ENCODE results near the gene MAP7D1.
"Not testable (repeated sequence)": the region's sequence is repeated elsewhere in the genome, so short reads cannot be mapped to it uniquely, and the experiment has no call there.

MAP7D1 gene

DNA sequence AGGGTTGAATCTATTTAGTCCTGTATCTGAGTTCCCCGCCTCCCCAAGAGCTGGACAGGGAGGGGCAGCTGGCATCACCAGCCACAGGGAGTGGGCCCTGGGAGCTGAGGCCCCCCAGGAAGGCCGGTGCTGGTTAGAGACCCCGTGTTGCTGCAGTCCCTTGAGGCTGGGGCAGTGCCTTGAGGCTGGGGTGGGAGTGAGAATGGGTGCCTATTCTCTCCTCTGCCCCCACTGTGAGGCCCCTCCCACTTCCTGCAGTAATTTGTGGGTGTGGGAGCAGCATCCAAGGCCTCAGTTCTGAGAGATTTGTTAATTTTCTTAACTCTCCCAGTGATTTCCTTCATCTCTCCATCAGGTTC, 4.1 kb upstream of the MAP7D1 start:
- DNase-seq (ENCODE audit: low spot score) = no peak

DNA sequence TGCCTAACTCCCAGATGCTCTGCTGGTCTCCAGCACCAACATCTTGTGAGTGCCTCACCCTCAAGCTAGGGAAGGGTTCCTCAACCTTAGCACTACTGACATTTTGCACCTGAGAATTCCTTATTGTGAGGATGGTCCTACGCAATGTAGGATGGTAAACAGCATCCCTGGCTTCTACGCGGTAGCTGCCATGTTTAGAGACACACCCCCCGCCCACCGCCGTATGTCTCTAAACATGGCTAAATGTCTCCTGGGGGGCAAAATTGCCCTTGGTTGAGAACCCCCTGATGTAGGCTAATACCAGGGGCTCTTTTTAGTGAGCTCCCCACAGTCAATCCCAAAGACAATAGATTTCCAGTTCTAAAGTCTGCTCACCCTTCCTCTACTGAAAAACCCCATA, 2.5 kb upstream of the MAP7D1 start:
- DNase-seq (ENCODE audit: low spot score) = no peak

- no peak for DNase-seq (ENCODE audit: low spot score)
Measured at GRCh38 chr1:36154335-36154734, 1.6 kb upstream of the MAP7D1 start.

DNA sequence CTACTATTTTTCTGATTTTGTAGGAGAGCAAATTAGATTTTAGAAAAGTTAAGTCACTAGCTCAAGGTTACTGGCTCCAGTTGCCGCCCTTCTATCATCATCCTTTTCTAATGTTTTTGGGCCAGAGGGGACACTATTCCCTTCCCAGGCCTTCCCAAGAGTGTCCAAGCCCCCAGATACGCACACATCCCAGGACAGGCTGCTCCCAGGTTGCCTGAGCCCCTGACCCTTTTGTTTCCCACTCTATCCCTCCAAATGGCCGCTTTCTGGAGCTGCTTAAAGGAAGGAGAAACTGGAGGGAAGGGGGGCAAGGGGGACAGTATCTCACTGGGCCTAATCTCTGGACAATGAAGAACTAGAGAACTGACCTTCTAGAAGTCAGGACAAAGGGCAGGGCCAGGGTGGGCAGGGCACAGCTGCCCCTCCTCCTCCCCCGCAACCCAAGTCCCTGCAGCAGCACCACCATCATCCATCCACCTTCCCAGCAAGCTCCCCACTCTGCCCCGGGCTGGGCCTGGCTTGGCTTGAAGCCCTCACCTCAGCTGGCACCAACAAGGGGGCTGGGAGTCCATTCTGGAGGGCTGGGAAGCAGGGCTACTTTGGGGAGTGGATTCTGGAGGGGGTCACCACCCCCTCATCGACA, 1.1 kb upstream of the MAP7D1 start:
- DNase-seq (ENCODE audit: low spot score) = no peak

DNA sequence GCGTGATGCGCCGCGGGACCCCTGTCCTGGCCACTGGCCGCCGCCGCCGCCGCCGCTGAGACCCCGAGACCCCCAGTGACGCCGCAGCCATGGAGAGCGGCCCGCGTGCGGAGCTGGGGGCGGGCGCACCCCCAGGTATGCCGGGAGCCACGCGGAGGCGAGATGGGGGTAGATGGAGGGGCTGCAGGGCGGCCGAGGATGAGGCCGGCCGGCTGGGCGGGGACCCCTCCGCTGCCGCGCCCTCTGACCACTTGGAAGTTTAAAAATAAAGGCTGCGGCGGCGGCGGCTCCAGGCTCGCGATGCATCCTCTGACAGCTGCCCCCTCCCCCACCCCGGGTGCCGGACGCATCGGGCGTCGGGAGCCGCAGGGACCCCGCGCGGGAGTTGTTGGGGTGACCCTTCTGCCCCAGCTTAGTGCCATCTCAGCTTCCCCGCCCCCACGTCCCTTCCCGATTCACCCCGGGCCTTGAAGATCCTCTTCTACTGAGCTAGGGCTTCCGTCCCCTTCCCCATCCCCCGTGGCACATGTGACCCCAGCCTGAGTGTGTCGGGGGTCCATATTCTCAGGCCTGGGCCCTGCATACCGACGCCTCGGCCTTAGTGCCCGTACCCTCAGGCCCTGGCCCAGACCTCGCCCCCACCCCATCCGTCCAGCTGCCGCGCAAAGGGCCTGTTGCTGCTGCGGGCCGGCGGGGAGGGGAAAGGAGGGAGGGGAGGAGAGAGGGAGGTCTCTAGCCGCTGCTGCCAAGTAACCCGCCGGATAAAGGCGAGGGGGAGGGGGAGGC, 562 bp downstream of the MAP7D1 start:
- peak; percentile 36 for DNase-seq (ENCODE audit: low spot score)

- no peak for DNase-seq (ENCODE audit: low spot score)
Measured at GRCh38 chr1:36157115-36157903, 1.3 kb downstream of the MAP7D1 start.

- no peak for DNase-seq (ENCODE audit: low spot score)
Measured at GRCh38 chr1:36157973-36158826, 2.2 kb downstream of the MAP7D1 start.

DNA sequence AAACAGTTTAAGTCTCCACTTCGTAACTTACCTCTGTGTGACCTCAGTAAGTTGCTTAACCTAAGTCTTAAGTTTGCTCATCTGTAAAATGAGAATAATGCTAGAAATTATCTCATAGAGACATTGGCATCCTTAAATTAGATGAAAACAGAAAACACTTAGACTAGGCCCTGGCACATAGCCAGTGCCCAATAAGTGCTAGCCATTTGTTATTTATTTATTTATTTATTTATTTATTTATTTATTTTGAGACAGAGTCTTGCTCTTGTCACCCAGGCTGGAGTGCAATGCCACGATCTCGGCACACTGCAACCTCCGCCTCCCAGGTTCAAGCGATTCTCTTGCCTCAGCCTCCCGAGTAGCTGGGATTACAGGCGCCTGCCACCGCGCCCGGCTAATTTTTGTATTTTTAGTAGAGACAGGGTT, 2.9 kb downstream of the MAP7D1 start:
- not testable (repeated sequence) for DNase-seq (ENCODE audit: low spot score)

- DNase-seq (ENCODE audit: low spot score) = no peak
Measured at GRCh38 chr1:36159614-36160387, 3.8 kb downstream of the MAP7D1 start.

DNA sequence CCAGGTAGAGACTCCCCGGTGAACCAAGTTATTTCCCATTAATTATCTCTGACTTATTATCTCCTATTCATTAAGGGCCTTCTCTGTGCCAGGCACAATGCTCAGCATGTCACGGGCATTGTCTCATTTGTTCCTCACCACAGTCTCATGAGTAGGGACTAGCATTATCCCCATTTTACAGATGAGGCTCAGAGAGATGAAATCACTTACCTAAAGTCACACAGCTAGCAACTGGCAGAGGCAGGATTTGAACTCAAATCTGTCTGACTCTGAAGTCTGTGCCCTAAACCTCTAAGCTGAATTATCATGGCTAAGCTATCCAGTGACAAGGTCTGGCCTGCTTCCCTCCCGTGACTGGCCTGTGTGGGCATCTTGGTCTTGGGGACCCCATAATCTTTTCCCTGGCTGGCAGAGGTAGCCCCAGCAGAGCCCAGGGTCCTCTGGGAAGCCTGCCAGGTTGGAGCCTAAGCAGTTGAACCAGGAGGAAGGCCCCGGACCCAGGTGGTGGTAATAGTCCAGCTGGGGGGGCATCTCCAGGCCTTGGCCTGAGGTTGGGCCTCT, 4.5 kb downstream of the MAP7D1 start:
- DNase-seq (ENCODE audit: low spot score) = no peak

- DNase-seq (ENCODE audit: low spot score) = peak; percentile 32
Measured at GRCh38 chr1:36160949-36161485, 5.1 kb downstream of the MAP7D1 start.

- DNase-seq (ENCODE audit: low spot score) = no peak
Measured at GRCh38 chr1:36161641-36162531, 5.9 kb downstream of the MAP7D1 start.

DNA sequence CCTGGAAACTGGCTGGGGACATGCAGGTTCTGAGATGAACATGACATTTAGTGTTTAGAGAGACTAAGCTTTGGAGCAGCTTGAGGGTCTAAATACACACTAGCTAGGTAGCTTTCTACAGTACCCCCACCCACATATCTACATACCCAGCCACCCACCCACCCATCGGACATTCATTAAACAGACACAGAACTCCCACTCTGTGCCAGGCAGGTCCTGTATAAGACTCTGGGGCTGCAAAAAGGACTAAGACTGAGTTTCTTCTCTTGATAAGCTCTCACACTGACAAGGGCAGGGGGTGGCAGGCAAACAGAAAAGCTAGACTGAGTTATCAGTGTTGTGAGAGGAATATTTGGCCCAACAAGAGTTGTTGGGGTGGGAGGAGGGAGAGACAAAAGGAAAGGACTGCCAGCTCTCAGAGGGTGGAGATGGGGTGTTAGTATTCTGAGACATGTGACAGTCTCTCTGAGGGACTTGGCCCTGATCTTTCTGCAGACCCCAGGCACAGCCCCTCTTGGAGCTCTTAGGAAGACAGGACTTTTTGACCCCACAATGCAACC, 6.8 kb downstream of the MAP7D1 start:
- DNase-seq (ENCODE audit: low spot score) = no peak

GRCh38 chr1:36163426-36163825, 7.5 kb downstream of the MAP7D1 start:
- DNase-seq (ENCODE audit: low spot score) = no peak

DNA sequence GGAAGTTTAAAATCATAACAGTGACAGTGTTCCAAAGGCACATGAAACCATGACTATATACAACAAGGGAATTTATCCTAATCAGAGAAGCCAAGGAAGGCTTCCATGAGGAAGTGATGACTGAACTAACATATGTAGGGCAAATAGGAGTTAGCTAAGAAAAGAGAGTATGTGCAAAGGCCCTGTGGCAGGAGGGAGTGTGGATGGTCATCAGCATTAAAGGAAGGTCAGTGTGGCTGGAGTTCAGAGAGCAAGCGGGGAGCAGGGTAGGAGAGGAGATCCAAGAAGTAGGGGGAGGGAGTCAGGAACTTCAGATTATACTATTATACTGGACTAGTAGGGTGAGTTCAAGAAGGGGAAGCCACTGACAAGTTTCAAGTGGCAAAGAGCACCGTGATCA, 8.4 kb downstream of the MAP7D1 start:
- DNase-seq (ENCODE audit: low spot score) = no peak

- no peak for DNase-seq (ENCODE audit: low spot score)
Measured at GRCh38 chr1:36165145-36165544, 9.2 kb downstream of the MAP7D1 start.

- no peak for DNase-seq (ENCODE audit: low spot score)
Measured at GRCh38 chr1:36166136-36166535, 10.2 kb downstream of the MAP7D1 start.

DNA sequence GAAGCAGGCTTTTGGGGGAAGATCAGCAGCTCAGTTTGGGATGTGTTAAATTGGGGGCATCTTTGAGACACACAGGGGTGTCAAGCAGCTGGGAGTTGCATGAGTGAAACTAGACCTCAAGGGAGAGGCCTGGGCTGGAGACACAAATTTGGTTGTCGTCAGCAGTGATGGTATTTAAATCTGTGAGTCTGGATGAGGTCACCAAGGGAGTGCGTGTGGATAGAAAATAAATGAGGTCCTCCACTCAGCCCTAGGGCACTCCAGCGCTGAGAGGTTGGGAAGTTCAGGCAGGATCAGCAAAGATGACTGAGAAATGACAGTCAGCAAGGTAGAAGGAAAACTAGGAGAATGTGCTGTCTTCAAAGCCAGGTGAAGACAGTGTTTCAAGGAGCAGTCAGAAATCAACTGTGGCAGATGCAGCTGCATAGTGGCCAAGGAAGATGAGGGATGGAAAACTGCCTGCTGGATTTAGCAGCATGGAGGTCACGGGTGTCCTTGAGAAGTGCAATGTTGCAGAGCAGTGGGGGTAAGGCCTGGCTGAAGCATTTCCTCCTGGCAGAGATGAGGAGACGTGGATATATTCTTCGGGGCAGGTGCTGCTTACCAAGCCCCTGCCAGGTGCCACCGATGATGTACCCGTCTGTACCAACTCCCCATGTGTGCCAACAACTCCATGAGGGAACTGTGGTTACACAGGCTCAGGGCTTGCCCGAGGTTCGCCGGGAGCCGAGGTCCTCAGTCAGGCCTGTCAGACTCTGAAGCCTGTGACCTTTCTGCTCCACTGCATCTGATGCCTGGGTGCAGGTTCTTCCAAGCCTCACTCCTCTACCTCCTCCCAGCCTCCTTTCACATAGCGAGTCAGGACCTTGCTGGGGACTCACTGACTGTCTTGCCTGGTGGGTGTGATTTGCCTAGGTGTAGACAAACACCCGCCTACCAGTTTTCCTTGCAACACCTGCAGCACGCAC, 11.3 kb downstream of the MAP7D1 start:
- DNase-seq (ENCODE audit: low spot score) = no peak

Data from SW480 (cell line).